H1 (cell line): Measurements from ENCODE around the gene CARD16. TPM values are rescaled to one million over a fixed set of nuclear protein-coding genes. Genes with fewer than 3 reads are reported as not detected.

ENCODE experiments used
- BACH1 ChIP-seq: IDR thresholded peaks from 2 replicates; pipeline ENCODE4 v1.6.1; 2012; ENCODE audit warnings: low read length, improper control_type of control experiment
- CEBPB ChIP-seq: IDR thresholded peaks from 2 replicates; pipeline ENCODE4 v1.6.1; 2012; ENCODE audit warnings: low read depth, low read length
- CHD1 ChIP-seq: IDR thresholded peaks from 2 replicates; pipeline ENCODE4 v1.6.1; 2012; ENCODE audit warnings: low read depth, low read length, improper control_type of control experiment
- JUN ChIP-seq: IDR thresholded peaks from 2 replicates; pipeline ENCODE4 v1.6.1; 2011; ENCODE audit warnings: low read depth, mild to moderate bottlenecking, improper control_type of control experiment, low read length
- KDM4A ChIP-seq: IDR thresholded peaks from one replicate; pipeline ENCODE4 v1.7.1; 2012; ENCODE audit warnings: low read depth, mild to moderate bottlenecking, moderate library complexity, low read length, inconsistent platforms; ENCODE audit not compliant: severe bottlenecking
- POLR2AphosphoS5 ChIP-seq: IDR thresholded peaks from 2 replicates; pipeline ENCODE4 v1.6.1; 2011; ENCODE audit warnings: low read depth, low read length
- polyA plus RNA-seq, 7 experiments: library from polyadenylated mRNA; depleted of rRNA in 3 of 7; stranded (reverse) in 5 of 7; unstranded in 2 of 7; fragments of >200 nt in 5 of 7; fragments of 200-250 nt in 2 of 7; gene quantifications; 1 replicate in 5 of 7; 2 replicates in 1 of 7; 4 replicates in 1 of 7; pipeline versions ENCODE4 v1.2.1 to v1.2.3, GENCODE V29; 2011 to 2013; ENCODE audit warnings: missing spikeins in 2 of 7, mixed read lengths in 2 of 7
- total RNA-seq: library from RNA; stranded (reverse); fragmentation: NEBNext Ultra II Directional; extraction: Animal tissue kit (Norgen Biotek cat#: 25700); gene quantifications from 2 replicates; pipeline ENCODE4 v1.2.1, GENCODE V29; 2021
- TF ChIP-seq, protein P1 (sequence below): fragments of 300-600 bp; sonication (generic); IDR thresholded peaks from 2 replicates; pipeline ENCODE4 v1.7.1; 2012; ENCODE audit warnings: low read length, moderate library complexity, mild to moderate bottlenecking, inconsistent platforms; ENCODE audit not compliant: insufficient replicate concordance

The CARD16 gene
- total and polyA plus RNA-seq, 2 of the 8 experiments (the other 6 are each of a cell fraction or from before 2014, with no cell fraction given) = not detected

DNA sequence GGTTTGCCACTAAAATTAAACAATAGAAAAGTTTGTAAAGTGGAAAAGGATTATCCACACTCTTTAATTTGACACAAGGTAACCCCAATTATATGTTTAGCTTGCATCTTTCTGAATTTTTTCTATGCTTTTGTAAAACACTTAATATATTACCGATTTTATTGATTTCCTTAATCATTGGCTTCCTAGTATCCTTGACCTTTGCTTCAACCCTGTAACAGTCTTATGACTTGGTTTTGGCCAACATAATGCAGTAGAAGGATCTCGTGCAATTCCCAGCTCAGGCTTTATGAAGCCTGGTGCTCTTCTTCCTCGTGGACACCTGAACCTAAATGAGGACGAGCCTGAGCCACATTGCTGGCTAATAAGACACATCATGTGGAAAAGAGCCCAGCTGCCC lies 53.1 kb downstream of the CARD16 start (continued):
- TF ChIP-seq CEBPB (no peak), POLR2AphosphoS5 (no peak), JUN (no peak), KDM4A (no peak), BACH1 (no peak), CHD1 (no peak)
- TF ChIP-seq, protein P1, sequence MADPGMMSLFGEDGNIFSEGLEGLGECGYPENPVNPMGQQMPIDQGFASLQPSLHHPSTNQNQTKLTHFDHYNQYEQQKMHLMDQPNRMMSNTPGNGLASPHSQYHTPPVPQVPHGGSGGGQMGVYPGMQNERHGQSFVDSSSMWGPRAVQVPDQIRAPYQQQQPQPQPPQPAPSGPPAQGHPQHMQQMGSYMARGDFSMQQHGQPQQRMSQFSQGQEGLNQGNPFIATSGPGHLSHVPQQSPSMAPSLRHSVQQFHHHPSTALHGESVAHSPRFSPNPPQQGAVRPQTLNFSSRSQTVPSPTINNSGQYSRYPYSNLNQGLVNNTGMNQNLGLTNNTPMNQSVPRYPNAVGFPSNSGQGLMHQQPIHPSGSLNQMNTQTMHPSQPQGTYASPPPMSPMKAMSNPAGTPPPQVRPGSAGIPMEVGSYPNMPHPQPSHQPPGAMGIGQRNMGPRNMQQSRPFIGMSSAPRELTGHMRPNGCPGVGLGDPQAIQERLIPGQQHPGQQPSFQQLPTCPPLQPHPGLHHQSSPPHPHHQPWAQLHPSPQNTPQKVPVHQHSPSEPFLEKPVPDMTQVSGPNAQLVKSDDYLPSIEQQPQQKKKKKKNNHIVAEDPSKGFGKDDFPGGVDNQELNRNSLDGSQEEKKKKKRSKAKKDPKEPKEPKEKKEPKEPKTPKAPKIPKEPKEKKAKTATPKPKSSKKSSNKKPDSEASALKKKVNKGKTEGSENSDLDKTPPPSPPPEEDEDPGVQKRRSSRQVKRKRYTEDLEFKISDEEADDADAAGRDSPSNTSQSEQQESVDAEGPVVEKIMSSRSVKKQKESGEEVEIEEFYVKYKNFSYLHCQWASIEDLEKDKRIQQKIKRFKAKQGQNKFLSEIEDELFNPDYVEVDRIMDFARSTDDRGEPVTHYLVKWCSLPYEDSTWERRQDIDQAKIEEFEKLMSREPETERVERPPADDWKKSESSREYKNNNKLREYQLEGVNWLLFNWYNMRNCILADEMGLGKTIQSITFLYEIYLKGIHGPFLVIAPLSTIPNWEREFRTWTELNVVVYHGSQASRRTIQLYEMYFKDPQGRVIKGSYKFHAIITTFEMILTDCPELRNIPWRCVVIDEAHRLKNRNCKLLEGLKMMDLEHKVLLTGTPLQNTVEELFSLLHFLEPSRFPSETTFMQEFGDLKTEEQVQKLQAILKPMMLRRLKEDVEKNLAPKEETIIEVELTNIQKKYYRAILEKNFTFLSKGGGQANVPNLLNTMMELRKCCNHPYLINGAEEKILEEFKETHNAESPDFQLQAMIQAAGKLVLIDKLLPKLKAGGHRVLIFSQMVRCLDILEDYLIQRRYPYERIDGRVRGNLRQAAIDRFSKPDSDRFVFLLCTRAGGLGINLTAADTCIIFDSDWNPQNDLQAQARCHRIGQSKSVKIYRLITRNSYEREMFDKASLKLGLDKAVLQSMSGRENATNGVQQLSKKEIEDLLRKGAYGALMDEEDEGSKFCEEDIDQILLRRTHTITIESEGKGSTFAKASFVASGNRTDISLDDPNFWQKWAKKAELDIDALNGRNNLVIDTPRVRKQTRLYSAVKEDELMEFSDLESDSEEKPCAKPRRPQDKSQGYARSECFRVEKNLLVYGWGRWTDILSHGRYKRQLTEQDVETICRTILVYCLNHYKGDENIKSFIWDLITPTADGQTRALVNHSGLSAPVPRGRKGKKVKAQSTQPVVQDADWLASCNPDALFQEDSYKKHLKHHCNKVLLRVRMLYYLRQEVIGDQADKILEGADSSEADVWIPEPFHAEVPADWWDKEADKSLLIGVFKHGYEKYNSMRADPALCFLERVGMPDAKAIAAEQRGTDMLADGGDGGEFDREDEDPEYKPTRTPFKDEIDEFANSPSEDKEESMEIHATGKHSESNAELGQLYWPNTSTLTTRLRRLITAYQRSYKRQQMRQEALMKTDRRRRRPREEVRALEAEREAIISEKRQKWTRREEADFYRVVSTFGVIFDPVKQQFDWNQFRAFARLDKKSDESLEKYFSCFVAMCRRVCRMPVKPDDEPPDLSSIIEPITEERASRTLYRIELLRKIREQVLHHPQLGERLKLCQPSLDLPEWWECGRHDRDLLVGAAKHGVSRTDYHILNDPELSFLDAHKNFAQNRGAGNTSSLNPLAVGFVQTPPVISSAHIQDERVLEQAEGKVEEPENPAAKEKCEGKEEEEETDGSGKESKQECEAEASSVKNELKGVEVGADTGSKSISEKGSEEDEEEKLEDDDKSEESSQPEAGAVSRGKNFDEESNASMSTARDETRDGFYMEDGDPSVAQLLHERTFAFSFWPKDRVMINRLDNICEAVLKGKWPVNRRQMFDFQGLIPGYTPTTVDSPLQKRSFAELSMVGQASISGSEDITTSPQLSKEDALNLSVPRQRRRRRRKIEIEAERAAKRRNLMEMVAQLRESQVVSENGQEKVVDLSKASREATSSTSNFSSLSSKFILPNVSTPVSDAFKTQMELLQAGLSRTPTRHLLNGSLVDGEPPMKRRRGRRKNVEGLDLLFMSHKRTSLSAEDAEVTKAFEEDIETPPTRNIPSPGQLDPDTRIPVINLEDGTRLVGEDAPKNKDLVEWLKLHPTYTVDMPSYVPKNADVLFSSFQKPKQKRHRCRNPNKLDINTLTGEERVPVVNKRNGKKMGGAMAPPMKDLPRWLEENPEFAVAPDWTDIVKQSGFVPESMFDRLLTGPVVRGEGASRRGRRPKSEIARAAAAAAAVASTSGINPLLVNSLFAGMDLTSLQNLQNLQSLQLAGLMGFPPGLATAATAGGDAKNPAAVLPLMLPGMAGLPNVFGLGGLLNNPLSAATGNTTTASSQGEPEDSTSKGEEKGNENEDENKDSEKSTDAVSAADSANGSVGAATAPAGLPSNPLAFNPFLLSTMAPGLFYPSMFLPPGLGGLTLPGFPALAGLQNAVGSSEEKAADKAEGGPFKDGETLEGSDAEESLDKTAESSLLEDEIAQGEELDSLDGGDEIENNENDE = no peak
